Adrenal gland (tissue), 12 donors: ENCODE data around the gene SRPK2. TPM values are rescaled to one million over a fixed set of nuclear protein-coding genes. Genes with fewer than 3 reads are reported as not detected.
"Not testable (repeated sequence)": the region's sequence is repeated elsewhere in the genome, so short reads cannot be mapped to it uniquely, and the experiment has no call there.

Source experiments
- DNase-seq, 7 donors: peaks; one replicate each; pipeline ENCODE4 v3.0.0-alpha.2; 2019 to 2020
- H3K27ac ChIP-seq, 5 donors: fragments of 200-600 bp; sonication (generic) in 4 of 5; 1 replicate in 3 of 5; 2 replicates in 2 of 5; pipeline versions ENCODE4 v1.5.1 to v1.8.0; 2016 to 2020; ENCODE audit warnings: mild to moderate bottlenecking in 1 of 5
- H3K27me3 ChIP-seq: fragments of 200-600 bp; 2 replicates; pipeline ENCODE4 v1.8.0; 2021
- H3K36me3 ChIP-seq, 2 donors: fragments of 200-600 bp; replicated peaks in 1 of 2; 1 replicate in 1 of 2; 2 replicates in 1 of 2; pipeline versions ENCODE4 v1.5.1 to v1.8.0; 2018 to 2022
- H3K4me1 ChIP-seq, 2 donors: fragments of 200-600 bp; replicated peaks in 1 of 2; 1 replicate in 1 of 2; 2 replicates in 1 of 2; pipeline versions ENCODE4 v1.5.1 to v1.8.0; 2018 to 2021
- H3K4me3 ChIP-seq, 4 donors: fragments of 200-600 bp; sonication (generic) in 3 of 4; one replicate each; pipeline ENCODE4 v1.5.1; 2016 to 2018
- H3K9me3 ChIP-seq, 3 donors: fragments of 200-600 bp; sonication (generic) in 1 of 3; replicated peaks in 1 of 3; 1 replicate in 2 of 3; 2 replicates in 1 of 3; pipeline versions ENCODE4 v1.5.1 to v1.8.0; 2016 to 2021
- CTCF ChIP-seq, 6 experiments: fragments of 450-650 bp in 4 of 6; fragments of 200-600 bp in 2 of 6; sonication (generic) in 1 of 6; IDR thresholded peaks; 1 replicate in 5 of 6; 2 replicates in 1 of 6; pipeline versions ENCODE4 v1.5.1 to v1.8.0; 2016 to 2021; ENCODE audit warnings: antibody characterized with exemption in 6 of 6, mild to moderate bottlenecking in 2 of 6, moderate library complexity in 1 of 6
- POLR2A ChIP-seq, 2 donors: fragments of 450-650 bp; IDR thresholded peaks; one replicate each; pipeline ENCODE4 v1.6.1; 2017; ENCODE audit warnings: antibody characterized with exemption in 2 of 2, mild to moderate bottlenecking in 2 of 2, moderate library complexity in 1 of 2
- WGBS, 4 donors: extraction: QIAGEN DNeasy Blood & Tissue Kit in 2 of 4; methylation state at CpG; one replicate each; pipeline versions ENCODE4 v1.1.5 to v1.1.7; 2013 to 2017; 5-methylcytosine and 5-hydroxymethylcytosine counted together
- intact Hi-C, 2 donors: fragments of 100-400 bp; cut with DNase I; formaldehyde crosslinking; loops; one replicate each; pipeline versions ENCODE4 v1.14.1 to v1.15.0; 2022 to 2023
- polyA plus RNA-seq, 3 donors: library from polyadenylated mRNA; stranded (reverse); fragments of 200-250 nt in 2 of 3; fragments of 350-450 nt in 1 of 3; fragmentation: Illumina TruSeq in 1 of 3; extraction: RNeasy Lipid Tissue Mini Kit (QIAGEN cat#74804) in 1 of 3; gene quantifications; one replicate each; pipeline ENCODE4 v1.2.3, GENCODE V29; 2013 to 2014
- total RNA-seq, 9 donors: library from RNA; depleted of rRNA in 4 of 9; stranded (reverse); fragments of >200 nt in 4 of 9; fragments of 120-200 nt in 1 of 9; fragmentation: NEBNext Ultra II Directional in 1 of 9; extraction: Animal tissue kit (Norgen Biotek cat#: 25700) in 1 of 9; gene quantifications; one replicate each; pipeline versions ENCODE4 v1.1.0 to v1.2.4, GENCODE V29; 2013 to 2023
- donor health status: healthy with polysubstance abuse.
- donor health status: Bipolar disorder and iron deficiency.
- donor health status: DM: yes; HTN: yes; CAD: no.
- donor health status: DM: no; HTN: no; CAD: no.
- donor health status: DM: no; HTN: no; CAD: no.
- donor health status: DM: yes; HTN: yes; CAD: no.

Gene SRPK2
- total and polyA plus RNA-seq, 12 donors: 7.3 to 64.7 (median 36.6) TPM

- Histone ChIP-seq H3K4me1 (peaks cover 0 to 5% of the 10 kb centered on the region in 2 donors), H3K9me3 (no peaks in the 10 kb centered on the region), H3K27me3 (no peaks in the 10 kb centered on the region), H3K36me3 (no peaks in the 10 kb centered on the region), H3K4me3 (no peak overlapping the region), H3K27ac (no peak overlapping the region)
- intact Hi-C loops: no loop called here
- no peak for TF ChIP-seq POLR2A (IDR thresholded peaks at IDR 0.05)
- no peak for TF ChIP-seq CTCF (IDR thresholded peaks at IDR 0.05)
- WGBS, 4 donors: 79 to 95% (median 87%) methylated on average over 1 of the region's 1 CpG
- no peak for DNase-seq
Observed at GRCh38 chr7:105327201-105327600, 61.5 kb downstream of the SRPK2 start.

GRCh38 chr7:105325216-105325904 lies 63.4 kb downstream of the SRPK2 start:
- TF ChIP-seq POLR2A (IDR thresholded peaks at IDR 0.05): no peak
- no peak for TF ChIP-seq CTCF (IDR thresholded peaks at IDR 0.05)
- H3K27ac ChIP-seq: no peak overlapping the region

GRCh38 chr7:105324606-105325005 lies 64.1 kb downstream of the SRPK2 start:
- H3K27me3 ChIP-seq, H3K9me3 ChIP-seq, intact Hi-C loops, H3K27ac ChIP-seq, H3K4me1 ChIP-seq, H3K4me3 ChIP-seq, H3K36me3 ChIP-seq, DNase-seq: not testable (repeated sequence)
- 85 to 94% (median 93%) methylated on average over 7 to 8 of the region's 8 CpGs for WGBS, 4 donors

More at GRCh38 chr7:105325216-105325904, 63.4 kb downstream of the SRPK2 start:
- Histone ChIP-seq H3K9me3 (no peaks in the 10 kb centered on the region), H3K4me1 (peaks cover 0 to 5% of the 10 kb centered on the region in 2 donors), H3K4me3 (no peak overlapping the region), H3K27me3 (no peaks in the 10 kb centered on the region), H3K36me3 (no peaks in the 10 kb centered on the region)
- intact Hi-C loops: no loop called here
- 92 to 97% (median 95%) methylated on average over 5 of the region's 5 CpGs for WGBS, 4 donors
- DNase-seq: no peak

- intact Hi-C loops: no loop called here
- Histone ChIP-seq H3K36me3 (no peaks in the 10 kb centered on the region), H3K27ac (no peak overlapping the region), H3K4me3 (no peak overlapping the region), H3K27me3 (no peaks in the 10 kb centered on the region), H3K9me3 (no peaks in the 10 kb centered on the region), H3K4me1 (peaks cover 0 to 5% of the 10 kb centered on the region in 2 donors)
- DNase-seq: no peak
- no peak for TF ChIP-seq POLR2A (IDR thresholded peaks at IDR 0.05)
- TF ChIP-seq CTCF (IDR thresholded peaks at IDR 0.05): no peak
- WGBS, 4 donors: 75 to 95% (median 91%) methylated on average over 1 of the region's 1 CpG
Observed at GRCh38 chr7:105323366-105323765, 65.4 kb downstream of the SRPK2 start.
